SH-SY5Y (cell line): Measurements from ENCODE around the gene FKBP1A.

Experiments
- GATA2 ChIP-seq: IDR thresholded peaks from 2 replicates; pipeline ENCODE4 v1.6.1; 2011; ENCODE audit warnings: mild to moderate bottlenecking, low read depth, low read length
- GATA3 ChIP-seq: IDR thresholded peaks from 2 replicates; pipeline ENCODE4 v1.6.1; 2011; ENCODE audit warnings: low read depth, mild to moderate bottlenecking, low read length, moderate library complexity

DNA sequence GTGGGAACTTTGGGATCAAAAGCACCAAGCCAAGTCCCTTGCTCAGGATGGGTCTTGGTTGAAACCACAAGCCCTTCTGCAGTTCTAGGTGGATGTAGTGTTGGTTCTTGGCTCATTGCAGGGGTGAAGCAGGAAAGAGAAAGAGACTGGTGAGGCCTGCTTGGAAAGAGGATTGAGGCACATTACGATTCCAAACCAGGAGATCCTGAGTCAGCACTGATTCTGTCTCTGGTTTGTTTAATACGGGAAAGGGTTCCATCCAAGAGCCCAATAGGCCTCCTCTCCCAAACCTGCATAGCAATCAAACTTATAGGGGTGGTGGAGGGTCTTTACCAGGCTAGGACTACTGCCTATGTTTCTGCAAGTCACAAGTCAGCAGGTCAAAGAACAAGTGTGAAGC lies 49.5 kb upstream of the FKBP1A start:
- no peak for TF ChIP-seq GATA2
- TF ChIP-seq GATA3, result no peak
